Measurements from ENCODE around the gene FARP2.
A peak's percentile ranks its signal among the peaks of the same experiment; 100 is the strongest.

FARP2 gene

DNA sequence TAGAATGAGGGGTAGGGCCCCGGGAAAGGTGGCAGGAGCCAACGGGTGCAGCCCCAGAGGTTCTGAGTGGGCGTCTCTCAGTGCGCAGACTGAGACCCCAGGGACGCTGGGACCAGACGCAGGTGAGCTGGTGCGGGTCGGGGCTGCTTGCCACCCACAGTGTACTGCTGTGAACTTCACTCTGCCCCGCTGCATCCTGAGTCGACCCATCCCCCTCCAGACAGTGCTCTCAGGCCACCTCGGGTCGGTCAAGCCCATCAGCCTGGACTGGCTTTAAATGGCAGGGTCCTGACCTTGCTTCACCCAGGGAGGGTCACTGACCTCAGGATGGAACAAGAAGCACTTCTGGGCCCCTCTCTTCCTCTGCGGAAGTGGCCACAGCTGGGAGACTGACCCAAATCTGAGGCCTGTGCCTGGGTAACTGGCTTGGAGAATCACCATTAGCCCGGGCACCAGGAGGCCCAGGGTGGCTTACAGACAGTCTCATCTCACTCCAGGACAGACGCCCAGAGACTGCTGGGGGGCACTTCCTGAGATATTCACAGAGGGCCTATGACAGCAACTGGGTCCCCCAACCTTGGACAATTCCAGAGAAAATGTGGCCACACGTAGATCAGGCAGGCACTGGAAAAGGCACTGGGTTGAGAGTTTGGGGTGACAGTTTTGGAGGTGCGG, 178.8 kb downstream of the FARP2 start:
- no peak for DNase-seq

DNA sequence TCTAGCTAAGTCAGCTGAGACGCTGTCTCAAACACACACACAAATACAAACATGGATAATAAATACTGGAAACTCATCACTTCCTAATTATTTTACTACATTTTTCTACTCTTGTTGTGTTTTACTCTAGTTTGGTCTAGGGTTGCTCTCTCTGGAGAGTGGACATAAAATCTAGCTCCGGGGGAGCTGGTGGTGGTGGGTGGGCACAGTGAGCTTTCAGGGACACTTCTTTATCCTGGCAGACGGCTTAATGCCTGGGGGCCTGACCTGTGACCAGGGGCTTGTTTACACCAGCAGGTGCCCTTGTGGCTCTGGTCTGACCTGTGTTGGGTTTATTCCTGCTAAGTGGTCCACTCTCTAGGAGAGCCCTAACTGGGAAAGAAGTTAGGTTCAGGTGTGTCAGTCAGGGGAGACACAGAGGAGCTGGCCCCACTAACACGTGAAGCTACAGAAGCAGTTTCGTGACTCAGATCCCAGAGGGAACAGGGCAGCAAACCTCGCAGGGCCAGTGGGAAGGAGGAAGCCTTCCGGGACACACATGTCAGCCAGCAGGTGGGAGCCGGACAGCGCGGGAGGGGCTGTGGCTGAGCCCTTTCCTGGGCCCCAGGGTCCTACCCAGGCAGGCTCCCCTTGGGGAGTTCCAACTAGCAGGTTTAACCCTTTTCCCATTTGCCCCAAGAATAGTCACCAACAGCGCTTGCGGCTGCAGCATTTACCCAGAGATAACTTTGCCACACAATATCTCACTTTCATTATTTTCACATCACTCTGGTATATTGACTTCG, 180.0 kb downstream of the FARP2 start:
- no peak for DNase-seq

DNA sequence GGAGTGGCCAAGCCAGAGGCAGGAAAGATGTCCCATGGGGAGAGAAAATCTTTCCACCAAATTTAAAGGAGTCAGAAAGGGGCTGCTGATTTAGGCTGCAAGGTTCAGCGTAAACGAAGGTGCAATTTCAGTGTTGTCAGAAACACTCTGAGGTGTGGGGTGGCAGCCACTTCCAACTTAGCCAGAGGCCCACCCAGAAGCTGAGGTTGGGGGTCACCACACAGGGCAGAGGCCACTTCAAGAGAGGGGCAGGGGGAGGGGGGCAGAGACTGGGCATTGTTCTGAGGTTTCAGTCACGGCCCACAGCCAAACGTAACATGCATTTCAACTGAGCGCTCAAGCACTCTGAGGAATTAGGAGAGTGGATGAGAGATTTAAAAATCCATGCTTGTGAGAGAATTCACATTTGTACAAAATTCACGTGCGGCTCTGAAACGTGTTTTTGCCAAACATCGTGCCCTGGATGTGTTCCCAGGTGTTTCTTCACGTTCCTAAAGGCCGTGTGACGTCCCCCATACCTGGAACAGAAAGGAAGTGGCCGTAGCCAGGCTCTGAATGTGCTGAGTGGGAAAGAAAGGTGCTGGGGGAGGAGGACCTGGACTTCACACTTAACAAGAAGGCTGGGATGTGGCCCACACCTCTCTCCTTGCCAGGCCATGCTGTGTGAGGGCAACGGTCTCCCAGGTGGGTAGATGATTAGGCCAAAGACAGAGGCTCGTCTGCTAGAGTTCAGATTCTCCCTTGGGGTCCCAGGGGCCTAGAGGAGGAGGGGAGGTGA, 182.9 kb downstream of the FARP2 start:
- no peak for DNase-seq

DNA sequence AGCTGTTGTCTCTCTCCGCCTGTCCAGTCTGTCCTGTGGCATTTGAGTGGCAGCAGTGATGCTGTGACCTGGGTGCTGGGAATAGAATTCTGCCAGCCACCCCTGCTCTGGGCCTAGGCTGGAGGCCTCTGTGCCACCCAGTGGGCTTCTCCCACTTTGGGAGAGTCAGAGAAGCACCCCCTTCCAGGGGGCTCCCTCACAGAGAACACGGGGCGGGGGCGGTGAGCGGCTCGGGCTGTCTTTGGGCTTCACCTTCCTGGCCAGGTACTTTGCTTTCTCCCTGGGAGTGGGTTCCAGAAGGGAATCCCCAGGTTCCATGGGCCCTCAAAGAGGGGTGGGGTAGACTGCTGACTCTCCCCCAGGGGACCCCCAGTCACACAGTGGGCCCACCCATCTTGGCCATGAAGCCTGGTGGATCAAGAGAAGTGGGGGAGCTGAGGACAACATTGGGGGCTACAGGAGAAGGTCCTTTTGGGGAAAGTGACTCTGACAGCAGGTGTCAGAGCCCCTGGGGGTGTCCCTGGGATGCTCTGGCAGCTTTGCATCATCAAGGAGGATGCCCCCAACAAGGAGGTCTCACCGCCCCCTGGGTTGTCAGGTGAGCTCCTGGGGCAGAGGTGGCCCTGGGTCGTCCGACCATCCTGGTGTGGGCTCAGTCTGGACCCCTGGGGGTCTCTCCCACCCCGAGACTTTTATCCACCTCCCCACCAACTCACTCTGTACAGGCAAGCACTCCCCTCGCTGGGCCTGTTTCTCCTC, 183.7 kb downstream of the FARP2 start:
- DNase-seq: no peak

DNA sequence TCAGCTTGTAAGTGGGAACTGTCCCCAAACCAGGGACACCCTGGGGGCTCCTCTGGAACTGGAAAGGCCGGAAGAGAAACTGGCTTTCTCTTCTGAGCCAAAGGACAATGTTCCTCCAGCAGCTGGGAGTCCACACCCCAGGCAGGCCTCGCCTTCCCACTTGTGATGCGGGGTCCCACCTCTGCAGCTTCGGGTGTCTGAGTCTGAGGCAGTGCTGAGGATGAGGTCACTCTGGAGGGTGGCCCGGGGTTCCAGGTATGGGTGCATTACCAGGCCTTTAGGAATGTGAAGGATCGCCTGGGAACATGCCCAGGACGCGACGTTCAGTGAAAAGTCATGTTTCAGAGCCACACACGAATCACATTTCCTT, 184.3 kb downstream of the FARP2 start:
- DNase-seq: no peak

DNA sequence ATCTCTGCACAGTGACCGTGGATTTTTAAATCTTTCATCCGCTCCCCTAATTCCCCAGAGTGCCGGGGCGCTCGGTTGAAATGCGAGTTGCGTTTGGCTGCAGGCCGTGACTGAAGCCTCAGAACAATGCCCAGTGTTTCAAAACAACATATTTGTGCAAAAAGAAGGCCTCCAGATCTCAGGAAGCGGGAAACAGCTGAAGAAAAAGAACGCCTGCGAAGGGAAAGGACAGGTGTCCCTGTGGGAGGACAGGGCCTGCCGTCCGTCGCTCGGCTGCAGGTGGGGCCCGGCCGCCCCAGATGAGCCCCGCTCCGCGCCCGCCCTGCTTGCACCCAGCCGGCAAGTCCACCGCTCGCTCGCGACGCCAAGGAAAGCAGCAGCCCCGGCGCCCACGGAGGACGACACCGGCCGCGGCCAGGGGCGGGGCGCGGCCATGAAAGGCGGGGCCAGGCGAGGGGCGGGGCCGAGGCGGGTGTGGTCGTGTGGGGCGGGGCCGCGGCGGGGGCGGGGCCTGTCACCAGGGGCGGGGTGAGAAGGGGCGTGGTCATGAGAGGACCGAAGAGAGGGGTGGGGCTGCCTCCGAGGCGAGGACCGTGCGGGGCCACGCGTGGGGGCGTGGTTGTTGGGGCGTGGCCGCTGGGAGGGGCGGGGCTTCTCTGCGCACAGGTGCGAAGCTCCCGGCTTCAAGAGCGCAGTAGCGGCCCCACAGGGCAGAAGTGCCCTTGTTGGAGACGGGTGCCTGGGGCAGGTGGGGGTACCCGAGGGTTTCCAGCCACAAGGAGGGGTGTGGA, 184.9 kb downstream of the FARP2 start:
- DNase-seq: peak; percentile 57

DNA sequence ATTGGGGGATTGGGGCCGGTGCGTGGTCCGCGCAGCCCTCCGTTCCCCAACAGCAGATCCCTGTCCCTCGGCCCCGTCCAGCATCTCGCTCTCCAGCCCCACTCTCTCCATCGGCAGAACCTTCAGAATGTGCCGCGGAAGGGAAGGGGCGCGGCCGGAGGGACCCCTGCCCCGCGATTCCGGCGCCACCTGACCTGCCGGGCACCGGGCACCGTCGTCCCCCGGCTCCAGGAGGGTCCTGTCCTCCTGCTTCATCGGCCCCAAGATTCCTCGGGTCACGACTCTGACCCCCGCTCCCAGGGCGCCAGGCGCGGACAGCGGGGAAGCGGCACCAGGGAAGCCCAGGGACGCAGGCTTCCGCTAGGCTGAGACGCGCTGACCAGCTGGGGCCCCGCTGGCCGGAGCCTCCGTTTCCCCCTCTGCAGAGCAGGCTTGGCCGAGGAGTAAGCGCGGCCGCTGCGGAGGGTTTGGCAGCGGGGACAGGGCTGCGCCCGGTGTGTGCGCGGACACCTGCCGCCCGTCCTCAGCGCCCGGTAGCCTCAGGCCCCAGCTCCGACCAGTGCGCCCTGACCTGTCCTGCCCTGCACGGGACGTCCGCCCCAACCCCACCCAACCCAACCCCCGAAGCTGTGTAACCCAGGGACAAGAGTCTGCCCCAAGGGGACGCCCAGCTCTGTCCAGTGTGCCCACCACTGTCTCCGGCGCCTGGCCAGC, 185.6 kb downstream of the FARP2 start:
- DNase-seq: no peak

DNA sequence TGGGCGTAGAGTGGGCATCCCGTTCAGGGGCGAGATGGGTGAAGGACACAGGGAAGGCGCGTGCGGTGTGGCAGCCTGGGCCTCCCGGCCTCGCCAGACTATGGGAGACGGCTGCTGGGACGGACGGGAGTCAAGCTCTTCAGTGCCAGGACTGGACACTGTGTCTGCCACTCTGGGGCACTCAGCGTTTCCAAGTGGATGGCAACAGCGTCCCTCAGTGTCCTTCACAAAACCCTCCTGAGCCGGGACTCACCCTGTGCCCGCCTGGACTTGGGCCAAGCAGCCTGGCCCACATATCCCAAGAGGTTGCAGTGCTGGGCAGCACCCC, 186.2 kb downstream of the FARP2 start:
- DNase-seq: no peak
